Adrenal gland (tissue), 5 donors: ENCODE measurements around the gene GON4L.

Source experiments
- POLR2A ChIP-seq, 2 donors: fragments of 450-650 bp; IDR thresholded peaks; one replicate each; pipeline ENCODE4 v1.6.1; 2017; ENCODE audit warnings: antibody characterized with exemption in 2 of 2, mild to moderate bottlenecking in 2 of 2, moderate library complexity in 1 of 2
- TF ChIP-seq, protein P1 (sequence below), 6 experiments: fragments of 450-650 bp in 4 of 6; fragments of 200-600 bp in 2 of 6; sonication (generic) in 1 of 6; IDR thresholded peaks; 1 replicate in 5 of 6; 2 replicates in 1 of 6; pipeline versions ENCODE4 v1.5.1 to v1.8.0; 2016 to 2021; ENCODE audit warnings: antibody characterized with exemption in 6 of 6, mild to moderate bottlenecking in 2 of 6, moderate library complexity in 1 of 6
- donor health status: DM: no; HTN: no; CAD: no.

DNA sequence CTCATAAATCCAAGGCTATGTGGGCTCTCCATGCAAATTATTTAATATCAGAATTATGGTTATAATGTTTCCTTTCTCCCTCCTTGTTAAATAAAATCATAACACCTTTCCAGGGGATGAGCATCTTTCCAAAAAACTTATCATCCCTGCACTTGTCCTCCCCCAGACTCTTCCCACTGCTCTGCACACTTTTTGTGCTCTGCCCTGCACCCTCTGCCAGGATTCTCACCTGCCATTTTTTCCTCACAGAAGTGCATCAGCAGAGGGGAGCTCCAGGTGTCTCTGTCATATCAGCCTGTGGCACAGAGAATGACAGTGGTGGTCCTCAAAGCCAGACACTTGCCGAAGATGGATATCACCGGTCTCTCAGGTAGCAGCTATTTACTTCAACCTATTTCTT is 23.2 kb upstream of the GON4L start:
- TF ChIP-seq POLR2A (IDR thresholded peaks at IDR 0.05): no peak
- TF ChIP-seq, protein P1, sequence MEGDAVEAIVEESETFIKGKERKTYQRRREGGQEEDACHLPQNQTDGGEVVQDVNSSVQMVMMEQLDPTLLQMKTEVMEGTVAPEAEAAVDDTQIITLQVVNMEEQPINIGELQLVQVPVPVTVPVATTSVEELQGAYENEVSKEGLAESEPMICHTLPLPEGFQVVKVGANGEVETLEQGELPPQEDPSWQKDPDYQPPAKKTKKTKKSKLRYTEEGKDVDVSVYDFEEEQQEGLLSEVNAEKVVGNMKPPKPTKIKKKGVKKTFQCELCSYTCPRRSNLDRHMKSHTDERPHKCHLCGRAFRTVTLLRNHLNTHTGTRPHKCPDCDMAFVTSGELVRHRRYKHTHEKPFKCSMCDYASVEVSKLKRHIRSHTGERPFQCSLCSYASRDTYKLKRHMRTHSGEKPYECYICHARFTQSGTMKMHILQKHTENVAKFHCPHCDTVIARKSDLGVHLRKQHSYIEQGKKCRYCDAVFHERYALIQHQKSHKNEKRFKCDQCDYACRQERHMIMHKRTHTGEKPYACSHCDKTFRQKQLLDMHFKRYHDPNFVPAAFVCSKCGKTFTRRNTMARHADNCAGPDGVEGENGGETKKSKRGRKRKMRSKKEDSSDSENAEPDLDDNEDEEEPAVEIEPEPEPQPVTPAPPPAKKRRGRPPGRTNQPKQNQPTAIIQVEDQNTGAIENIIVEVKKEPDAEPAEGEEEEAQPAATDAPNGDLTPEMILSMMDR (IDR thresholded peaks at IDR 0.05): no peak
